NB4 (cell line): ENCODE results near the gene SEPTIN11.

Source experiments
- POLR2A ChIP-seq: IDR thresholded peaks from 2 replicates; pipeline ENCODE4 v1.6.1; 2011; ENCODE audit warnings: mild to moderate bottlenecking; ENCODE audit not compliant: insufficient read length; ENCODE audit errors: extremely low read depth
- TF ChIP-seq, protein P1 (sequence below): IDR thresholded peaks from 2 replicates; pipeline ENCODE4 v1.6.1; 2011; ENCODE audit warnings: low read depth, low read length
- TF ChIP-seq, protein P2 (sequence below): IDR thresholded peaks from one replicate; pipeline ENCODE4 v1.5.1; 2012; ENCODE audit warnings: low read depth, low read length

DNA sequence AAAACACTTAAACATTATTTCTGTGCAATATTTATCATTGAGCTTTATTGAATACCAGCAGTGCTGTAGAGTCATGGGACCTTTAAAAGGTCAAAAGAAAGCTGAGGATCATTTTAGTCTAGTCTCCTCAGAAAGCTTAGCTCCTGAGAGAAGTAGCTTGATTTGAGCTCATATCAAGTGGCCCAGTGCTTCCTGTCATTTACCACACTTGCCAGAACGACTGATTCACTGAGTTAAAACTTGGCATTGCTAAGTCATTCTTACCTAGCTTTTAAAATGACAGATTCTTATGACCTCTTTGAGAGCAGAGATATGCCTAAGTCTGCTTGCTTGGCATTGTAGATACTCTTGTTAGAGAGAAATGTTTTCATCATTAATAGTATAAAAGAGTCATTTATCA, 15.2 kb downstream of the SEPTIN11 start:
- TF ChIP-seq, protein P1, sequence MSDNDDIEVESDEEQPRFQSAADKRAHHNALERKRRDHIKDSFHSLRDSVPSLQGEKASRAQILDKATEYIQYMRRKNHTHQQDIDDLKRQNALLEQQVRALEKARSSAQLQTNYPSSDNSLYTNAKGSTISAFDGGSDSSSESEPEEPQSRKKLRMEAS = no peak
- TF ChIP-seq, protein P2, sequence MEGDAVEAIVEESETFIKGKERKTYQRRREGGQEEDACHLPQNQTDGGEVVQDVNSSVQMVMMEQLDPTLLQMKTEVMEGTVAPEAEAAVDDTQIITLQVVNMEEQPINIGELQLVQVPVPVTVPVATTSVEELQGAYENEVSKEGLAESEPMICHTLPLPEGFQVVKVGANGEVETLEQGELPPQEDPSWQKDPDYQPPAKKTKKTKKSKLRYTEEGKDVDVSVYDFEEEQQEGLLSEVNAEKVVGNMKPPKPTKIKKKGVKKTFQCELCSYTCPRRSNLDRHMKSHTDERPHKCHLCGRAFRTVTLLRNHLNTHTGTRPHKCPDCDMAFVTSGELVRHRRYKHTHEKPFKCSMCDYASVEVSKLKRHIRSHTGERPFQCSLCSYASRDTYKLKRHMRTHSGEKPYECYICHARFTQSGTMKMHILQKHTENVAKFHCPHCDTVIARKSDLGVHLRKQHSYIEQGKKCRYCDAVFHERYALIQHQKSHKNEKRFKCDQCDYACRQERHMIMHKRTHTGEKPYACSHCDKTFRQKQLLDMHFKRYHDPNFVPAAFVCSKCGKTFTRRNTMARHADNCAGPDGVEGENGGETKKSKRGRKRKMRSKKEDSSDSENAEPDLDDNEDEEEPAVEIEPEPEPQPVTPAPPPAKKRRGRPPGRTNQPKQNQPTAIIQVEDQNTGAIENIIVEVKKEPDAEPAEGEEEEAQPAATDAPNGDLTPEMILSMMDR = no peak
- no peak for TF ChIP-seq POLR2A
